WERI-Rb-1 (cell line): Measurements from ENCODE around the gene INHBB.
A peak's percentile ranks its signal among the peaks of the same experiment; 100 is the strongest.

ENCODE experiments used
- DNase-seq: peaks from one replicate; pipeline ENCODE4 v3.0.0-alpha.2; 2020
- H3K27ac ChIP-seq: fragments of 250-450 bp; sonication (Bioruptor Pico); 2 replicates; pipeline ENCODE4 v1.5.1; 2020; ENCODE audit warnings: mild to moderate bottlenecking, moderate library complexity
- H3K27me3 ChIP-seq: fragments of 250-450 bp; sonication (Bioruptor Pico); 2 replicates; pipeline ENCODE4 v1.5.1; 2021; ENCODE audit warnings: mild to moderate bottlenecking, low read depth, moderate library complexity; ENCODE audit not compliant: insufficient read depth, severe bottlenecking
- H3K36me3 ChIP-seq: fragments of 250-450 bp; sonication (Bioruptor Pico); 2 replicates; pipeline ENCODE4 v1.5.1; 2020; ENCODE audit warnings: mild to moderate bottlenecking, moderate library complexity
- H3K4me3 ChIP-seq: 2 replicates; pipeline ENCODE4 v1.5.1; 2011; ENCODE audit warnings: low read depth, mild to moderate bottlenecking, control low read depth, low read length
- H3K9me3 ChIP-seq: fragments of 250-450 bp; sonication (Bioruptor Pico); 2 replicates; pipeline ENCODE4 v1.5.1; 2021; ENCODE audit warnings: mild to moderate bottlenecking, moderate library complexity; ENCODE audit not compliant: severe bottlenecking
- CTCF ChIP-seq: IDR thresholded peaks from 2 replicates; pipeline ENCODE4 v1.5.1; 2011; ENCODE audit warnings: low read depth, mild to moderate bottlenecking, control low read depth, inconsistent platforms, low read length

Gene INHBB

DNA sequence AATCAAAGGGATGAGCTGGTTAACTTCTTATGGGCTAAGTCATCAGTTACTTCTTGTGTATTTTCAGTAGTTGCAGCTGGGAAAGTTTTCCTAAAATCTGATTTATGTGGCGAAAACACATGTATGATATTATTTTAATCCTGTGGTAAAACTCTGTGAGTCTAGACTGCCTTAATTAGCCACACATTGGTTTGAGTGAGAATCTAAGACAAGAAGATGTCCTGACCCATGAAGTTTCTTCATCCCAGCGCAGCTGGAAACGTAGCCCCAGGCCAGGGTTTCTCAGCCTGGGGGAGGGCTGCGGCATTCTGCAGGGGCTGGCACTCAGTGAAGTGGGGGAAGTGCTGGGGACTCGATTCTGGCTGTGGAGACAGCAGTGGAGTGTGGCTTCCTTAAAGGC lies 44.7 kb upstream of the INHBB start:
- Histone ChIP-seq H3K4me3 (no peak overlapping the region), H3K9me3 (no peaks in the 10 kb centered on the region), H3K27ac (no peak overlapping the region), H3K36me3 (no peaks in the 10 kb centered on the region), H3K27me3 (no peaks in the 10 kb centered on the region)
- no peak for DNase-seq
- TF ChIP-seq CTCF = no peak

GRCh38 chr2:120302301-120302700 lies 43.6 kb upstream of the INHBB start:
- Histone ChIP-seq H3K27me3 (no peaks in the 10 kb centered on the region), H3K9me3 (no peaks in the 10 kb centered on the region), H3K4me3 (no peak overlapping the region), H3K36me3 (no peaks in the 10 kb centered on the region), H3K27ac (no peak overlapping the region)
- no peak for TF ChIP-seq CTCF
- no peak for DNase-seq

GRCh38 chr2:120303177-120303576 lies 42.8 kb upstream of the INHBB start:
- no peak overlapping the region for H3K4me3 ChIP-seq
- H3K27ac ChIP-seq = no peak overlapping the region
- no peaks in the 10 kb centered on the region for H3K27me3 ChIP-seq
- no peaks in the 10 kb centered on the region for H3K36me3 ChIP-seq
- no peak for TF ChIP-seq CTCF
- peak; percentile 33 for DNase-seq
- no peaks in the 10 kb centered on the region for H3K9me3 ChIP-seq

DNA sequence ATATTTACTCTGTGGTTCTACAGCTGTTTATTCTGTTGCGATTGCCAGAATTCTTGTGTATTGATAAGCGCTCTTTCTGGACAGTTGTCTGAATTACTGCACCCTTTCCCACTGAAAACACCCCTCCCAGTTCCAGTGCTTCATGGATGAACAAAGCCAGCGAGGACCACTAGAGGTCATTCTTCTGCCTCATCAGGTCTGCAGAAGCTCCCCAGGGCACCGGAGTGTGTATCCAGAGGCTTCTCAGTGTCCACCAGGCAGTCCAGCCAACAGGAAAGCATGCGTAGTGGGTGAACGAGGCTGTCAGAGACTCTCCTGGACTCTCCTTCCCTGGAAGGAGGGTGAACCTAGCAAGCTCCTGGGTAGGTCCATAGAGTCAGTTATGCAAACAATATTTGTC lies 40.6 kb upstream of the INHBB start:
- Histone ChIP-seq H3K27me3 (no peaks in the 10 kb centered on the region), H3K4me3 (no peak overlapping the region), H3K27ac (no peak overlapping the region), H3K9me3 (no peaks in the 10 kb centered on the region), H3K36me3 (no peaks in the 10 kb centered on the region)
- DNase-seq = peak; percentile 78
- peak; percentile 76 for TF ChIP-seq CTCF

GRCh38 chr2:120305937-120306490 lies 39.9 kb upstream of the INHBB start:
- Histone ChIP-seq H3K27me3 (no peaks in the 10 kb centered on the region), H3K9me3 (no peaks in the 10 kb centered on the region), H3K36me3 (no peaks in the 10 kb centered on the region), H3K27ac (no peak overlapping the region), H3K4me3 (no peak overlapping the region)
- DNase-seq = no peak
- TF ChIP-seq CTCF = no peak

GRCh38 chr2:120307482-120307881 lies 38.5 kb upstream of the INHBB start:
- H3K9me3 ChIP-seq = no peaks in the 10 kb centered on the region
- DNase-seq = no peak
- TF ChIP-seq CTCF = no peak

More at GRCh38 chr2:120307482-120307881, 38.5 kb upstream of the INHBB start:
- H3K36me3 ChIP-seq = no peaks in the 10 kb centered on the region
- no peak overlapping the region for H3K4me3 ChIP-seq
- no peaks in the 10 kb centered on the region for H3K27me3 ChIP-seq
- H3K27ac ChIP-seq = no peak overlapping the region
